Cerebellar cortex (tissue), 1 donor: ENCODE measurements around the gene RASA1.

Experiments
- DNase-seq: peaks from one replicate; pipeline ENCODE4 v3.0.0-alpha.2; 2015; ENCODE audit warnings: low spot score

Gene RASA1

GRCh38 chr5:87403899-87404298 lies 136.2 kb downstream of the RASA1 start:
- no peak for DNase-seq

GRCh38 chr5:87404359-87404758 lies 136.7 kb downstream of the RASA1 start:
- DNase-seq: no peak

- no peak for DNase-seq
Measured at GRCh38 chr5:87405472-87406155, 137.9 kb downstream of the RASA1 start.

- no peak for DNase-seq
Measured at GRCh38 chr5:87408204-87408603, 140.5 kb downstream of the RASA1 start.

GRCh38 chr5:87410931-87411330 lies 143.2 kb downstream of the RASA1 start:
- DNase-seq: no peak

- no peak for DNase-seq
Measured at GRCh38 chr5:87411586-87411972, 143.9 kb downstream of the RASA1 start.

- peak; percentile 57 for DNase-seq
Measured at GRCh38 chr5:87411973-87412629, 144.4 kb downstream of the RASA1 start.

GRCh38 chr5:87412630-87413342 lies 145.1 kb downstream of the RASA1 start, which contains the start of gene CCNH:
Gene CCNH, minus strand, starts transcription at chr5:87412930. Its CDS starts 136 bp downstream, at chr5:87412794.
- DNase-seq: peak; percentile 99

GRCh38 chr5:87413343-87413645 lies 145.6 kb downstream of the RASA1 start:
- no peak for DNase-seq

GRCh38 chr5:87418506-87418905 lies 150.8 kb downstream of the RASA1 start:
- no peak for DNase-seq

GRCh38 chr5:87421307-87421706 lies 153.6 kb downstream of the RASA1 start:
- no peak for DNase-seq

- no peak for DNase-seq
Measured at GRCh38 chr5:87423755-87424154, 156.1 kb downstream of the RASA1 start.

- DNase-seq: no peak
Measured at GRCh38 chr5:87430863-87431457, 163.3 kb downstream of the RASA1 start.

GRCh38 chr5:87432460-87432859 lies 164.8 kb downstream of the RASA1 start:
- DNase-seq: no peak

GRCh38 chr5:87433945-87434344 lies 166.3 kb downstream of the RASA1 start:
- no peak for DNase-seq

- DNase-seq: no peak
Measured at GRCh38 chr5:87434461-87434860, 166.8 kb downstream of the RASA1 start.

GRCh38 chr5:87435144-87435694 lies 167.5 kb downstream of the RASA1 start:
- DNase-seq: no peak

- no peak for DNase-seq
Measured at GRCh38 chr5:87437724-87438123, 170.0 kb downstream of the RASA1 start.

GRCh38 chr5:87438231-87438630 lies 170.5 kb downstream of the RASA1 start:
- DNase-seq: no peak
